Mucosa of descending colon (tissue), 3 donors: ENCODE measurements around the gene EZH1. TPM values are rescaled to one million over a fixed set of nuclear protein-coding genes. Genes with fewer than 3 reads are reported as not detected.
"Not testable (repeated sequence)": the region's sequence is repeated elsewhere in the genome, so short reads cannot be mapped to it uniquely, and the experiment has no call there.

ENCODE experiments used
- ATAC-seq: fragments of 200-7000 bp; cut with Tn5 transposase; one replicate; pipeline ENCODE4 v1.9.1; 2020; ENCODE audit warnings: mild to moderate bottlenecking, moderate library complexity
- DNase-seq, 3 donors: peaks; one replicate each; pipeline ENCODE4 v3.0.0-alpha.2; 2020
- H3K36me3 ChIP-seq: fragments of 200-600 bp; one replicate; pipeline ENCODE4 v1.8.0; 2021; ENCODE audit warnings: low read depth, mild to moderate bottlenecking
- H3K4me1 ChIP-seq: fragments of 200-600 bp; one replicate; pipeline ENCODE4 v1.8.0; 2021; ENCODE audit warnings: low read depth, mild to moderate bottlenecking
- H3K4me3 ChIP-seq: fragments of 200-600 bp; one replicate; pipeline ENCODE4 v1.8.0; 2021; ENCODE audit warnings: mild to moderate bottlenecking
- H3K9me3 ChIP-seq: fragments of 200-600 bp; one replicate; pipeline ENCODE4 v1.8.0; 2021; ENCODE audit warnings: mild to moderate bottlenecking
- CTCF ChIP-seq: fragments of 200-600 bp; IDR thresholded peaks from one replicate; pipeline ENCODE4 v1.8.0; 2022; ENCODE audit warnings: antibody characterized with exemption, mild to moderate bottlenecking
- intact Hi-C, 2 donors: fragments of 100-400 bp; cut with DNase I in 1 of 2; cut with micrococcal nuclease in 1 of 2; formaldehyde crosslinking; loops; one replicate each; pipeline versions ENCODE4 v1.11.0 to v1.11.1; 2022; cut with DNase I, micrococcal nuclease
- total RNA-seq, 3 donors: library from RNA; stranded (reverse); fragmentation: NEBNext Ultra II Directional in 2 of 3; extraction: Animal tissue kit (Norgen Biotek cat#: 25700) in 2 of 3; gene quantifications; one replicate each; pipeline versions ENCODE4 v1.2.1 to v1.2.4, GENCODE V29; 2021 to 2023
- donor health status: DM: no; HTN: no; CAD: no; lungs with moderate emphysema.
- donor health status: DM: no; HTN: no; CAD: no.
- donor health status: DM: no; HTN: yes; CAD: no.

EZH1 gene
- total RNA-seq, 3 donors from 2014 or later: 23.8 to 53.7 (median 31.7) TPM

GRCh38 chr17:42665581-42666001 is 79.2 kb downstream of the EZH1 start:
- intact Hi-C loops: no loop called here
- Histone ChIP-seq H3K36me3 (no peaks in the 10 kb centered on the region), H3K4me3 (no peak overlapping the region), H3K9me3 (no peaks in the 10 kb centered on the region), H3K4me1 (peaks cover 14% of the 10 kb centered on the region)
- DNase-seq (no peak), ATAC-seq (no peak)
- TF ChIP-seq CTCF: no peak

GRCh38 chr17:42660692-42661345 is 84.0 kb downstream of the EZH1 start:
- H3K9me3 ChIP-seq: no peaks in the 10 kb centered on the region
- DNase-seq (no peak), ATAC-seq (peak; percentile 80)
- H3K36me3 ChIP-seq: no peaks in the 10 kb centered on the region
- H3K4me3 ChIP-seq: no peak overlapping the region
- peaks cover 2% of the 10 kb centered on the region for H3K4me1 ChIP-seq
- intact Hi-C loops: no loop called here
- no peak for TF ChIP-seq CTCF

GRCh38 chr17:42659932-42660274 is 84.9 kb downstream of the EZH1 start:
- intact Hi-C loops, H3K4me3 ChIP-seq, H3K4me1 ChIP-seq, DNase-seq, H3K36me3 ChIP-seq, H3K9me3 ChIP-seq: not testable (repeated sequence)
- ATAC-seq: peak; percentile 34

- Histone ChIP-seq H3K4me1 (peaks cover 2% of the 10 kb centered on the region), H3K36me3 (no peaks in the 10 kb centered on the region), H3K9me3 (no peaks in the 10 kb centered on the region), H3K4me3 (peak within 1 kb of the TSS; percentile 35)
- no peak for TF ChIP-seq CTCF
- intact Hi-C loops: no loop called here
- DNase-seq (peak; percentile 76 to 88 (median 86)), ATAC-seq (peak; percentile 82)
Measured at GRCh38 chr17:42659079-42659931, 85.5 kb downstream of the EZH1 start, which contains the start of gene TUBG2. TUBG2 (plus strand) TSS chr17:42659284; CDS start chr17:42659504, 220 bp downstream.

- no peaks in the 10 kb centered on the region for H3K36me3 ChIP-seq
- H3K9me3 ChIP-seq: no peaks in the 10 kb centered on the region
- ATAC-seq (no peak), DNase-seq (no peak)
- intact Hi-C loops: no loop called here
- H3K4me1 ChIP-seq: peaks cover 4% of the 10 kb centered on the region
- H3K4me3 ChIP-seq: no peak overlapping the region
- no peak for TF ChIP-seq CTCF
Measured at GRCh38 chr17:42657824-42658588, 86.8 kb downstream of the EZH1 start.
